LHCN-M2 (cell line): ENCODE results near the gene TMEM131. TPM values are rescaled to one million over a fixed set of nuclear protein-coding genes. Genes with fewer than 3 reads are reported as not detected.

Experiments
- DNase-seq: peaks from one replicate; pipeline ENCODE4 v3.0.0-alpha.2; 2012; ENCODE audit warnings: low read depth
- total RNA-seq: library from RNA; depleted of rRNA; stranded (reverse); fragments of >200 nt; gene quantifications from 2 replicates; pipeline ENCODE4 v1.2.3, GENCODE V29; 2014

The TMEM131 gene
- total RNA-seq, 1 experiment from 2014 or later = 45.9 TPM

GRCh38 chr2:97739893-97740245 lies 255.9 kb downstream of the TMEM131 start:
- no peak for DNase-seq

GRCh38 chr2:97739020-97739892 lies 256.5 kb downstream of the TMEM131 start:
- no peak for DNase-seq

- DNase-seq = no peak
Measured at GRCh38 chr2:97738179-97739019, 257.3 kb downstream of the TMEM131 start.

GRCh38 chr2:97737421-97738178 lies 258.1 kb downstream of the TMEM131 start:
- DNase-seq = no peak

DNA sequence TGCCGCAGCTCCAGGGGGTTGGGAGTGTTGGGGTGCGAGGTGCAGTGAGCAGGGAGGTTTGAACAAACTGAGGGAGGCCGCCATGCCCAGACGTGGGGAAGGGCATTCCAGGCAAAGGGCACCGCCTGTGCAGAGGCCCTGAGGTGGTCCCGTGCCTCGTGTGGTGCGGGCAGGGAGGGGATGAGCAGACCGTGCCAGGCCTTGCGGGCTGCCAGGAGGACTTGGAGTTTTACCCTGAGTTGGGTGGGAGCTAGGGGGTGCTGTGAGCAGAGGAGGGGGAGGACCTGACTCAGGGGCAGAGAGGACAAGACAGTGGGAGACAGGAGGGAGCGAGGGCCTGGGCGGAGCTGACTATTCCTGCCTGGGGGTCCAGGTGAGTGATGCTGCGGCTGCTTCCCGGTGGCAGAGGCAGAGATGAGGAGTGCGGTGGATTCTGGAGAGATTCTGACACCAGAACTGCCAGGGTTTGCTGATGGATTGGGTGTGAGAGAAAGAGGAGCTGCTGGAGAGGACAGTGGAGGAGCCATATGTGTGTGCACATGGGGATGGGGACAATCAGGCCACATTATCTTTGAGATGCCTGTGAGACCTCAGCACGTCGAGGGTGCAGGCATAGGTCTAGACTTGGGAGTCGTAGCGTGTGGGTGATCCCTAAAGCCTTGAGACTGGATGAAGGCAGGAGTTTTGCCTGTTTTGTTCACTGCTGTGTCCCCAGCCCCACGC lies 259.0 kb downstream of the TMEM131 start:
- DNase-seq = no peak

GRCh38 chr2:97736185-97736584 lies 259.6 kb downstream of the TMEM131 start:
- no peak for DNase-seq

DNA sequence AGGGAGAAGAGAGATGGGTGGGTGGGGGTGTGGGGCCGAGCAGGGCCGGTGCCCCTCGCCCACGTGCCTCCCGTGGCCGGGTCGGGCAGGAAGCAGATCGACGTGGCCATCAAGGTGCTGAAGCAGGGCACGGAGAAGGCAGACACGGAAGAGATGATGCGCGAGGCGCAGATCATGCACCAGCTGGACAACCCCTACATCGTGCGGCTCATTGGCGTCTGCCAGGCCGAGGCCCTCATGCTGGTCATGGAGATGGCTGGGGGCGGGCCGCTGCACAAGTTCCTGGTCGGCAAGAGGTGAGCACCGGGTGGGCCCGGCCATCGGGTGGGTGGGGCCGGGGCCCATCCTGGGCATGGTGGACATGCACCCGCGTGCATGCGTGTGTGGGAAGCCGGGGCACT lies 260.6 kb downstream of the TMEM131 start:
- no peak for DNase-seq

GRCh38 chr2:97734061-97735051 lies 261.4 kb downstream of the TMEM131 start:
- DNase-seq = no peak

DNA sequence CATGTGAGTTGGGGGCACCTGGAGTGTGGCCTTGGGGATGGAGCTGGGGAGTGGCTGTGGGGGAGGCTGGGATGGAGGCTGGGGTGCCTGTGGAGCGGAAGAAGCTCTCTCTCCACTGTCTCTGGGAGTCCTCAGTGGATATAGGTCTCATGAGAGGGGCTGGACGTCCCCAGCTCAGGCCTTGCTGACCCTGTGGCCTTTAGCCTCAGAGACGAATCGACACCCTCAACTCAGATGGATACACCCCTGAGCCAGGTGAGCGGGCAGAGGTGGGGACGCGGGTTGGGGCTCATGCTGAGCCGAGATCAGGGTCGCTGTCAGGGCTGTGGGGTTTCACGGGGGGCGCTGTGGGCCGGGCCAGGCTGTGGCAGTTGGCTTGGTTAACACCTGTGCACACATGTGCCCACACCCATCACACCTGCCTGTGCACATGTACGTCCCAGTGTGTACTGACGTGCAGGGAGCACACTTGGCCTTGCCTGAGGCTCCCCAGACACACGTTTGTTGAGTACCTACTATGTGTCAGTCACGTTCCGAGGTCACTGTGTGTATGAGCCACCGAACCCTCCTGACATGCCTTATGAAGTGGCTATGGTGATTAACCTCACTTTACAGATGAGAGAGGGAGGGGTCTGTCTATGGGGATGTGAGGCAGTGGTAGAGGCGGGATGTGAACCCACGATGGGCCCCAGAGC lies 262.3 kb downstream of the TMEM131 start:
- no peak for DNase-seq

GRCh38 chr2:97732436-97733340 lies 263.1 kb downstream of the TMEM131 start:
- no peak for DNase-seq

DNA sequence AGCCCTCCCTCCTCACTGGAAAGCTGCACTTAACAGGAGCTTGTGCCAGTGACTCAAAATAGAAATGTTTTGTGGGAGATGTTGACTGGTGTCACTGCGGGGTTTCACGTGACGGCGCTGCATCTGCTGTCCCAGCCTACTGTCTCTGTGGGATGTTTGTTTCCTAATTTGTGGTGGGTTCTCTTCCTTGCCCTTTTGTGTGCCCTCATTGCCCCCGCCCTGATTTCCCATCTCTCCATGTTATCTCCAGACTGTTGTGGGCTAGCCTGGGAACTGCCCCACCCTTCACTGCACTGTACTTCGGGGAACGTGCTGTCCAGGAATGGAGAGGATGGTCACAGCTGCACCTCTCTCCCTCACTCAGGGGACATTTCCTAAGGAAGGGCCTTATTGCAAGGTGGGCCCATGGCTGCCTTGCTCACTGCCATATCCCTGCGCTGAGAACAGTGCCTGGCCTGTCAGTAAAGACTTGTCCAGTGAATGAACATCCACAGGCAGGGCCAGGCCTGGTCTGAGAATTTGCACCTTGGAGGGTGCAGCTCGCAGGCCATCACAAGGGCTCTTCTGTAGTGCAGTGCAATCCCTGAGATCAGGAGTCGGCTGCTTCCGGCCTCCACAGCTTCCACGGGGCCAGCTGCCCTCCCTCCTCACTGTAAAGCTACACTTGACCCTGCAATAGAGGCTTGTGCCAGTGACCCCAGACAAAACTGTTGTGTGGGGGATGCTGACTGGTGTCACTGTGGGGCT lies 264.3 kb downstream of the TMEM131 start:
- DNase-seq = no peak

- peak; percentile 66 for DNase-seq
Measured at GRCh38 chr2:97730245-97730644, 265.5 kb downstream of the TMEM131 start.

DNA sequence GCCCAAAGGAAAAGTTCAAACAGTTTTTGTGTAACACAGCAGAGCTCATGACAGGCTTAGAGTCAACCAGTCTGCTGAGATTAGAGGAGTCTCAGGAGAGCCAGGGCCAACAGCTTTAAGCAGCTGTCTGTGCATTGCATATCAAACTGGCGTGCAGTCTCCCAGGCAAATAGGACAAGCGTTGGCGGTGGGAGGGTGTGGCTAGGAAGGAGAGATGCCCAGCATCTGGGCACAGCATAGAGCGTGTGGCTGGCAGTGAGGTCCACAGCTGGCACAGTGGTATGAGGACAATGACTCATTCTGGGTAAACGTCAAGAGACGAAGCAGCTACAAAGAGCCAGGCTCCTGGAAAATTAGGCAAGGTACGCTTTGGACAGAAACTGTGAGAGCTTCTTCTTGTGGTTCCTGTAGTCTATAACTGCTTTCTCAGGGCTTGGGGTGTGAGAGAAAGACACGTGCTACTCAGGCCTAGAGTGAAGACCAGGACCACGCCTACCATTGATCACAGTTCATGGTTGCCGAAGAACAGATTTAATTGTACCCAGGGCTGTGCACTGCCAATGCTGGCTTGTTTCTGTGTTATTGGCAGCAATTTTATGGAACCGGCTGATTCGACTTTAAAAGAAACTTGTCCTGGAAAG lies 267.5 kb downstream of the TMEM131 start:
- DNase-seq = peak; percentile 95

- DNase-seq = no peak
Measured at GRCh38 chr2:97727296-97727695, 268.5 kb downstream of the TMEM131 start.

DNA sequence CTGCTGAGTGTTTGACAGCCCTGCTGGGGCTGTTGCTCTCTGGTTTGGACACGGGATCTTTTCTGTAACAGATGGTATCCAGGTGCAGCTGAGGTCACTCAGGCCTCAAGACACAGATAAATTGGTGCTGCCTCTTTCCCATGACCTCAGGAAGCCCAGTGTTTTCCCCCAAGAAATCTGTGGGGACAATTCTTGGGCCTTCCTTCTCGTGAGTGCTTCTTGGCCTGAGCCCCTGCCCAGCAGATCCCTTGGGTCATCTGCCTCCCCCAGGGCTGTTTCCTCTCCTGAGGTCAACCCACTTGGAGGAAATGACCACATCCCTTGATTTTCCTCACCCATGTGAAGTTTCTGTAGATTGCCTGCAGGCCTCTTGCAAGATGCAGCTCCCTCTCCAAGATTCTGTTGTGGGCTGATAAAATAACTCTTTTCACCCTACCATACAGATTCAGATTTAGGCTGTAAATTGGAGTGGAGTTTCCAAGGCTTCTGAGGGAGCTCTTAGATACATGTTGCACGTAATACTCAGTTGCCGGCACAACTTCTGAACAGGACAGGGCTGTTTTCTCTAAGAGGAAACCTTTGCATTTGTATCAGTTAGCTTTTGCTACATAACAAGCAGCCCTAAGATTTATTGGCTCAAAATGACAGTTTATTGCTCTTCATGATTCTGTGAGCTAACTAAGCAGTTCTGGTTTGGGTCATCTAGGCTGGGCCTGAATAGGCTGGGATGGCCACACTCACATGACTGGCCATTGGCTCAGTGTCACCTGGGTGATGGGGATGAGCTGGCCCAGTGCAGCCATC lies 269.3 kb downstream of the TMEM131 start:
- peak; percentile 39 for DNase-seq
